ENCODE measurements around the gene UBQLN1. TPM values are rescaled to one million over a fixed set of nuclear protein-coding genes. Genes with fewer than 3 reads are reported as not detected.

UBQLN1 gene
- total and polyA plus RNA-seq, 2 donors from 2014 or later = 45.6 to 95.3 TPM

GRCh38 chr9:83623679-83624076, 84.1 kb downstream of the UBQLN1 start:
- Histone ChIP-seq H3K27me3 (ENCODE audit: control insufficient read depth, insufficient read depth, low read length) (no peaks in the 10 kb centered on the region), H3K27ac (ENCODE audit: low read depth in 2 of 2, low read length in 2 of 2) (peak overlapping the region; percentile 81 to 86), H3K9me3 (ENCODE audit: control insufficient read depth in 2 of 3, insufficient read depth in 1 of 3, low read length in 3 of 3) (no peaks in the 10 kb centered on the region), H3K36me3 (ENCODE audit: control insufficient read depth in 2 of 3, insufficient read depth in 3 of 3, low read length in 3 of 3) (no peaks in the 10 kb centered on the region), H3K4me1 (ENCODE audit: control insufficient read depth in 2 of 3, insufficient read depth in 2 of 3, low read depth in 1 of 3, low read length in 3 of 3) (peaks cover 0 to 9% (median 0%) of the 10 kb centered on the region in 3 donors), H3K9ac (ENCODE audit: low read length in 3 of 3) (peak overlapping the region; percentile 12 to 71 (median 56)), H3K4me3 (ENCODE audit: low read length in 3 of 3) (peak overlapping the region; percentile 61 to 75 (median 66))
- TF ChIP-seq CTCF (IDR thresholded peaks at IDR 0.05; ENCODE audit: borderline replicate concordance, extremely low read depth, insufficient read depth) = no peak
- DNase-seq (peak in 1 of 5 donors; percentile 66), FAIRE-seq (no peak)
- intact Hi-C loops (cut with DNase I) = loop anchor here (10.0 kb wide), 1 partner anchor 291 kb away; no protein-coding TSS in a partner anchor

GRCh38 chr9:83622939-83623678, 84.6 kb downstream of the UBQLN1 start, which contains the start of gene IDNK:
IDNK (plus strand) TSS chr9:83623143; CDS start chr9:83623172, 29 bp downstream.
- TF ChIP-seq CTCF (IDR thresholded peaks at IDR 0.05; ENCODE audit: borderline replicate concordance, extremely low read depth, insufficient read depth) = no peak
- no peaks in the 10 kb centered on the region for H3K36me3 ChIP-seq (ENCODE audit: control insufficient read depth in 2 of 3, insufficient read depth in 3 of 3, low read length in 3 of 3)
- no peak for FAIRE-seq
- DNase-seq = peak; percentile 69 to 86 (median 78)
- peak within 1 kb of the TSS; percentile 12 to 71 (median 56) for H3K9ac ChIP-seq (ENCODE audit: low read length in 3 of 3)
- intact Hi-C loops (cut with DNase I) = loop anchor here (10.0 kb wide), 1 partner anchor 292 kb away; no protein-coding TSS in a partner anchor
- H3K4me3 ChIP-seq (ENCODE audit: low read length in 3 of 3) = peak within 1 kb of the TSS; percentile 61 to 75 (median 66)
- no peaks in the 10 kb centered on the region for H3K27me3 ChIP-seq (ENCODE audit: control insufficient read depth, insufficient read depth, low read length)
- H3K27ac ChIP-seq (ENCODE audit: low read depth in 2 of 2, low read length in 2 of 2) = peak within 1 kb of the TSS; percentile 81 to 86
- no peaks in the 10 kb centered on the region for H3K9me3 ChIP-seq (ENCODE audit: control insufficient read depth in 2 of 3, insufficient read depth in 1 of 3, low read length in 3 of 3)
- H3K4me1 ChIP-seq (ENCODE audit: control insufficient read depth in 2 of 3, insufficient read depth in 2 of 3, low read depth in 1 of 3, low read length in 3 of 3) = peaks cover 0 to 9% (median 0%) of the 10 kb centered on the region in 3 donors

- Histone ChIP-seq H3K36me3 (ENCODE audit: control insufficient read depth in 2 of 3, insufficient read depth in 3 of 3, low read length in 3 of 3) (no peaks in the 10 kb centered on the region), H3K4me3 (ENCODE audit: low read length in 3 of 3) (peak overlapping the region; percentile 21 to 66 (median 45)), H3K27ac (ENCODE audit: low read depth in 2 of 2, low read length in 2 of 2) (peak overlapping the region; percentile 81 to 86), H3K9me3 (ENCODE audit: control insufficient read depth in 2 of 3, insufficient read depth in 1 of 3, low read length in 3 of 3) (no peaks in the 10 kb centered on the region), H3K4me1 (ENCODE audit: control insufficient read depth in 2 of 3, insufficient read depth in 2 of 3, low read depth in 1 of 3, low read length in 3 of 3) (peaks cover 0 to 9% (median 0%) of the 10 kb centered on the region in 3 donors), H3K9ac (ENCODE audit: low read length in 3 of 3) (peak overlapping the region in 1 of 3 donors; percentile 9), H3K27me3 (ENCODE audit: control insufficient read depth, insufficient read depth, low read length) (no peaks in the 10 kb centered on the region)
- intact Hi-C loops (cut with DNase I) = loop anchor here (10.0 kb wide), 1 partner anchor 292 kb away; no protein-coding TSS in a partner anchor
- no peak for TF ChIP-seq CTCF (IDR thresholded peaks at IDR 0.05; ENCODE audit: borderline replicate concordance, extremely low read depth, insufficient read depth)
- peak in 1 of 5 donors; percentile 89 for DNase-seq
- no peak for FAIRE-seq
Observed at GRCh38 chr9:83622433-83622938, 85.3 kb downstream of the UBQLN1 start.

Measured in kidney (tissue), 14 donors.